PC-3 (cell line): ENCODE measurements around the gene ZNF576.

Experiments
- EZH2 ChIP-seq: fragments of 300-600 bp; sonication (generic); IDR thresholded peaks from one replicate; pipeline ENCODE4 v1.6.1; 2017; ENCODE audit warnings: antibody characterized with exemption, mild to moderate bottlenecking, low read length; ENCODE audit not compliant: unreplicated experiment
- TF ChIP-seq, protein P1 (sequence below): fragments of 300-600 bp; sonication (generic); conservative IDR thresholded peaks from 2 replicates; pipeline ENCODE4 v1.5.1; 2017; ENCODE audit warnings: antibody characterized with exemption, low read depth, mild to moderate bottlenecking, low read length

DNA sequence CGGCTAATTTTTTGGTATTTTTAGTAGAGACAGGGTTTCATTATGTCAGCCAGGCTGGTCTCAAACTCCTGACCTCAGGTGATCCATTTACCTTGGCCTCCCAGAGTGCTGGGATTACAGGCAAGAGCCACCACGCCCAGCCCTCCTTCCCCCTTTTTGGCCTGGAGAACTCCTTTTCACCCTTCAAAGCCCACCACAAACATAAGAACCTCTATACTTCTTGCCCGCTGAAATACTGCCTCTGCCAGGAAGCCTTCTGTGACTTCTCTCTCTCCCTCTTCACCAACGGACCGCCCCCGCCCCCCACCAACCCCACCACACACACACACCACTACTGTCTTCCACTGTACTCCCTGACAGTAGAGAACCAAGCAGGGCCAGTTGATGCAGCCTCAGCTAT is 20.6 kb downstream of the ZNF576 start:
- TF ChIP-seq, protein P1, sequence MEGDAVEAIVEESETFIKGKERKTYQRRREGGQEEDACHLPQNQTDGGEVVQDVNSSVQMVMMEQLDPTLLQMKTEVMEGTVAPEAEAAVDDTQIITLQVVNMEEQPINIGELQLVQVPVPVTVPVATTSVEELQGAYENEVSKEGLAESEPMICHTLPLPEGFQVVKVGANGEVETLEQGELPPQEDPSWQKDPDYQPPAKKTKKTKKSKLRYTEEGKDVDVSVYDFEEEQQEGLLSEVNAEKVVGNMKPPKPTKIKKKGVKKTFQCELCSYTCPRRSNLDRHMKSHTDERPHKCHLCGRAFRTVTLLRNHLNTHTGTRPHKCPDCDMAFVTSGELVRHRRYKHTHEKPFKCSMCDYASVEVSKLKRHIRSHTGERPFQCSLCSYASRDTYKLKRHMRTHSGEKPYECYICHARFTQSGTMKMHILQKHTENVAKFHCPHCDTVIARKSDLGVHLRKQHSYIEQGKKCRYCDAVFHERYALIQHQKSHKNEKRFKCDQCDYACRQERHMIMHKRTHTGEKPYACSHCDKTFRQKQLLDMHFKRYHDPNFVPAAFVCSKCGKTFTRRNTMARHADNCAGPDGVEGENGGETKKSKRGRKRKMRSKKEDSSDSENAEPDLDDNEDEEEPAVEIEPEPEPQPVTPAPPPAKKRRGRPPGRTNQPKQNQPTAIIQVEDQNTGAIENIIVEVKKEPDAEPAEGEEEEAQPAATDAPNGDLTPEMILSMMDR: no peak
- no peak for TF ChIP-seq EZH2
